Spleen (tissue), 11 donors: ENCODE measurements around the gene ALG1. TPM values are rescaled to one million over a fixed set of nuclear protein-coding genes. Genes with fewer than 3 reads are reported as not detected.
A peak's percentile ranks its signal among the peaks of the same experiment; 100 is the strongest.

Experiments
- DNase-seq: peaks from one replicate; pipeline ENCODE4 v3.0.0-alpha.2; 2020
- H3K27ac ChIP-seq, 8 donors: fragments of 200-600 bp; sonication (generic) in 7 of 8; 1 replicate in 4 of 8; 2 replicates in 4 of 8; pipeline versions ENCODE4 v1.5.0 to v1.8.0; 2016 to 2021; ENCODE audit warnings: inconsistent platforms in 4 of 8, mild to moderate bottlenecking in 4 of 8, moderate library complexity in 1 of 8
- H3K27me3 ChIP-seq, 7 donors: fragments of 200-600 bp; sonication (generic) in 6 of 7; replicated peaks in 1 of 7; 1 replicate in 4 of 7; 2 replicates in 3 of 7; pipeline versions ENCODE4 v1.5.0 to v1.8.0; 2016 to 2021; ENCODE audit warnings: inconsistent platforms in 3 of 7, mild to moderate bottlenecking in 1 of 7
- H3K36me3 ChIP-seq, 6 donors: fragments of 200-600 bp; sonication (generic) in 5 of 6; 1 replicate in 4 of 6; 2 replicates in 2 of 6; pipeline versions ENCODE4 v1.5.0 to v1.8.0; 2016 to 2021; ENCODE audit warnings: inconsistent platforms in 2 of 6
- H3K4me1 ChIP-seq, 6 donors: fragments of 200-600 bp; sonication (generic) in 5 of 6; 1 replicate in 3 of 6; 2 replicates in 3 of 6; pipeline versions ENCODE4 v1.5.0 to v1.8.0; 2016 to 2021; ENCODE audit warnings: inconsistent platforms in 3 of 6
- H3K4me3 ChIP-seq, 8 donors: fragments of 200-600 bp; sonication (generic) in 7 of 8; 1 replicate in 4 of 8; 2 replicates in 4 of 8; pipeline versions ENCODE4 v1.5.0 to v1.8.0; 2016 to 2021; ENCODE audit warnings: inconsistent platforms in 4 of 8, mild to moderate bottlenecking in 4 of 8, moderate library complexity in 2 of 8
- H3K9me3 ChIP-seq, 8 donors: fragments of 200-600 bp; sonication (generic) in 7 of 8; 1 replicate in 4 of 8; 2 replicates in 4 of 8; pipeline versions ENCODE4 v1.5.0 to v1.8.0; 2016 to 2021; ENCODE audit warnings: inconsistent platforms in 4 of 8
- POLR2A ChIP-seq, 3 donors: fragments of 450-650 bp; IDR thresholded peaks; one replicate each; pipeline ENCODE4 v1.5.1; 2017; ENCODE audit warnings: antibody characterized with exemption in 3 of 3, mild to moderate bottlenecking in 1 of 3
- POLR2AphosphoS5 ChIP-seq, 3 donors: sonication (generic); formaldehyde crosslinking; IDR thresholded peaks; one replicate each; pipeline ENCODE4 v1.5.1; 2017; ENCODE audit warnings: antibody characterized with exemption in 3 of 3
- WGBS, 5 donors: extraction: QIAGEN DNeasy Blood & Tissue Kit in 3 of 5; methylation state at CpG; one replicate each; pipeline versions ENCODE4 v1.1.5 to v1.1.7; 2013 to 2018; 5-methylcytosine and 5-hydroxymethylcytosine counted together
- intact Hi-C: fragments of 100-400 bp; cut with DNase I; formaldehyde crosslinking; loops from one replicate; pipeline ENCODE4 v1.15.0; 2023; ENCODE audit warnings: low total_unique reads
- polyA plus RNA-seq, 3 donors: library from polyadenylated mRNA; stranded (reverse); fragments of 200-250 nt; gene quantifications; one replicate each; pipeline ENCODE4 v1.2.1, GENCODE V29; 2013
- total RNA-seq, 7 donors: library from RNA; depleted of rRNA in 3 of 7; stranded (reverse); fragments of >200 nt in 3 of 7; fragmentation: NEBNext Ultra II Directional in 4 of 7; extraction: Animal tissue kit (Norgen Biotek cat#: 25700) in 4 of 7; gene quantifications; one replicate each; pipeline versions ENCODE4 v1.1.0 to v1.2.1, GENCODE V29; 2016 to 2021
- TF ChIP-seq, protein P1 (sequence below), 11 experiments: fragments of 200-600 bp in 7 of 11; fragments of 450-650 bp in 4 of 11; sonication (generic) in 4 of 11; IDR thresholded peaks in 8 of 11; conservative IDR thresholded peaks in 3 of 11; 1 replicate in 7 of 11; 2 replicates in 4 of 11; pipeline versions ENCODE4 v1.4.0 to v1.8.0; 2016 to 2021; ENCODE audit warnings: antibody characterized with exemption in 11 of 11, inconsistent platforms in 4 of 11, mild to moderate bottlenecking in 1 of 11
- donor health status: healthy with polysubstance abuse.
- donor health status: DM: no; HTN: no; CAD: no; lungs with moderate emphysema.
- donor health status: DM: no; HTN: no; CAD: no.
- donor health status: Bipolar disorder and iron deficiency.
- donor health status: healthy.
- donor health status: DM: no; HTN: no; CAD: no.
- donor health status: DM: yes; HTN: yes; CAD: no.

ALG1 gene
- total and polyA plus RNA-seq, 10 donors = 13.0 to 46.2 (median 21.1) TPM

DNA sequence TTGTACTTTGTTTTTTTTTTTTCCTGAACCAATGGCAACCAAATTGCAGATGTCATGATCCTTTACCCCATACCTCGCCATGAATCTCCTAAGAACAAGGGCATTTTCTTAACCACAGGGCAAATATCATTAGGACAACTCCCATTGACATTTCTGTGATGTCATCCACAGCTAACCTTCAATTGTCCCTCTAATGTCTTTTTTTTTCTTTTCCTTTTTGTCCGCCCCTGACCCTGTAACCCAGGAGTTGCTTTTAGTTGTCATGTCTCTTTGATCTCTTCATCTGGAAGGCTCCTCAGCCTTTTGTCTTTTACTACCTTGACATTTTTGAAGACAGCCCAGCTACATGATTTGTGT, 37.5 kb upstream of the ALG1 start:
- peak overlapping the region; percentile 82 to 100 (median 98) for H3K4me3 ChIP-seq
- peak overlapping the region; percentile 64 to 86 (median 77) for H3K27ac ChIP-seq
- H3K27me3 ChIP-seq = no peaks in the 10 kb centered on the region
- 12 to 22% (median 16%) methylated on average over 2 of the region's 2 CpGs for WGBS, 5 donors
- no peak for DNase-seq
- no peaks in the 10 kb centered on the region for H3K9me3 ChIP-seq
- intact Hi-C loops = no loop called here
- H3K36me3 ChIP-seq = peaks cover 0 to 25% (median 3%) of the 10 kb centered on the region in 6 donors
- TF ChIP-seq POLR2A (IDR thresholded peaks at IDR 0.05) (no peak), POLR2AphosphoS5 (IDR thresholded peaks at IDR 0.05) (no peak)
- TF ChIP-seq, protein P1, sequence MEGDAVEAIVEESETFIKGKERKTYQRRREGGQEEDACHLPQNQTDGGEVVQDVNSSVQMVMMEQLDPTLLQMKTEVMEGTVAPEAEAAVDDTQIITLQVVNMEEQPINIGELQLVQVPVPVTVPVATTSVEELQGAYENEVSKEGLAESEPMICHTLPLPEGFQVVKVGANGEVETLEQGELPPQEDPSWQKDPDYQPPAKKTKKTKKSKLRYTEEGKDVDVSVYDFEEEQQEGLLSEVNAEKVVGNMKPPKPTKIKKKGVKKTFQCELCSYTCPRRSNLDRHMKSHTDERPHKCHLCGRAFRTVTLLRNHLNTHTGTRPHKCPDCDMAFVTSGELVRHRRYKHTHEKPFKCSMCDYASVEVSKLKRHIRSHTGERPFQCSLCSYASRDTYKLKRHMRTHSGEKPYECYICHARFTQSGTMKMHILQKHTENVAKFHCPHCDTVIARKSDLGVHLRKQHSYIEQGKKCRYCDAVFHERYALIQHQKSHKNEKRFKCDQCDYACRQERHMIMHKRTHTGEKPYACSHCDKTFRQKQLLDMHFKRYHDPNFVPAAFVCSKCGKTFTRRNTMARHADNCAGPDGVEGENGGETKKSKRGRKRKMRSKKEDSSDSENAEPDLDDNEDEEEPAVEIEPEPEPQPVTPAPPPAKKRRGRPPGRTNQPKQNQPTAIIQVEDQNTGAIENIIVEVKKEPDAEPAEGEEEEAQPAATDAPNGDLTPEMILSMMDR (IDR thresholded peaks at IDR 0.05 in 8 of 11, conservative IDR thresholded peaks at IDR 0.05 in 3 of 11) = no peak
- peaks cover 4 to 29% (median 25%) of the 10 kb centered on the region in 6 donors for H3K4me1 ChIP-seq

DNA sequence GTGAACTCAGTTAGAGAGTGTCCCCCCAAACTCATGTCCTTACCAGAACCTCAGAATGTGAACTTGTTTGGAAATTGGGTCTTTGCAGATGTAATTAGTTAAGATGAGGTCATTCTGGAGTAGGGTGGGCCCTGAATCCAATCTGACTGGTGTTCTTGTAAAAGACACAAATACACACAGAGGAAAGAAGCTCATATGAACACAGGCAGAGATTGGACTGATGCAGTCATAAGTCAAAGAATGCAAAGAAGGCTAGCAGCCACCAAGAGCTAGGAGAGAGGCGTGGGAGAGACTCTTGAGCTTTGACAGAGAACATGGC, 35.8 kb upstream of the ALG1 start:
- H3K9me3 ChIP-seq = no peaks in the 10 kb centered on the region

DNA sequence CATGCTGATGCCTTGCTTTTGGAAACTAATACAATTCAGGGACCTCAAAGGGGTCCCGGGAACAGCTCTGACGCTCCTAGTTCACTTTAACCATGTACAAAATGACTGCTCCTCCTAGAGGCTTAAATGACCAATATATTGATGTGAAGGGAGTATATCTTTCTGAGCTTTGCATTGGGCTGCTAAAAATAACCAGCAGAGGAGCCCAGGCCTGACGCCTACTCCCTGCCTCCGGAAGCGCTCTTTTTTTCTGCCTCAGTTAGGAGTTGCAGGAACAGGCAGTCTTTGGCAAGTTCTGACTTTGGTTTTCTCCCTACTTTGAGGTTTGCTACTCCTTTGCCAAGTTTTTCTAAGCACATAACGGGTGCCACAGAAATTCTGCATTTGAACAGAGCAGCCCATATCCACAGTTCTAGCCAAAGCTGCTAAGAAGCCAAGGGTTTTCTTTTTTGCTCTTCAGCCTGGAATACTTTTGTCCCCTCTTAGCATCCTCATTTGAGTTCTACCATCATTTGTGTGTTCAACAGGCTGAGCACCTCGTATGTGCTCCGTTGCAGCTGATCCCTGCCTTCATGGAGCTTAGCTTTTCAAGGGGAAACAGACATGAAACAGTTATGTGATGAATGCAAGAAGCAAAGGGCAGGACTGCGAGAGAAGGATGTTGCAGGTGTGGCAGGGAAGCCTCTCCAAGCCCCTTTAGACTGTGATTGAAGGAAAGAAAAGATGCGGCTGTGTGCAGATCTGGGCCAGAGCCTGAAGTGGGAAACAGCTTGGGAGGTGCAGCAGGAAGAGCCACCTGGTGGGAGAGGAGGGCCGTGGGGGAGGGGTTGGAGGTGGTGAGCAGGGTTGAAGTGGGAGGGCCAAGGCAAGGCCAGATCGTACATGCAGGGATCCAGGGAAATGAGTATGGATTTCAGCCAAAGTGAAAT, 35.2 kb upstream of the ALG1 start:
- H3K27ac ChIP-seq = no peak overlapping the region
- H3K36me3 ChIP-seq = peaks cover 0 to 2% (median 0%) of the 10 kb centered on the region in 6 donors
- WGBS, 5 donors = 66 to 73% (median 72%) methylated on average over 12 of the region's 12 CpGs
- intact Hi-C loops = no loop called here
- peak; percentile 35 for DNase-seq
- TF ChIP-seq POLR2AphosphoS5 (IDR thresholded peaks at IDR 0.05) (no peak), POLR2A (IDR thresholded peaks at IDR 0.05) (no peak)
- TF ChIP-seq, protein P1 (IDR thresholded peaks at IDR 0.05 in 8 of 11, conservative IDR thresholded peaks at IDR 0.05 in 3 of 11) = no peak
- H3K4me1 ChIP-seq = peaks cover 4 to 29% (median 25%) of the 10 kb centered on the region in 6 donors
- no peaks in the 10 kb centered on the region for H3K27me3 ChIP-seq
- H3K4me3 ChIP-seq = no peak overlapping the region
- no peaks in the 10 kb centered on the region for H3K9me3 ChIP-seq

More for the DNA sequence above, 35.8 kb upstream of the ALG1 start:
- intact Hi-C loops = no loop called here
- Histone ChIP-seq H3K4me1 (peaks cover 4 to 29% (median 25%) of the 10 kb centered on the region in 6 donors), H3K36me3 (peaks cover 0 to 8% (median 0%) of the 10 kb centered on the region in 6 donors), H3K27ac (no peak overlapping the region), H3K4me3 (no peak overlapping the region), H3K27me3 (no peaks in the 10 kb centered on the region)
- DNase-seq = peak; percentile 6
- WGBS, 5 donors = 57 to 88% (median 73%) methylated on average over 1 of the region's 1 CpG
- TF ChIP-seq POLR2AphosphoS5 (IDR thresholded peaks at IDR 0.05) = no peak
- no peak for TF ChIP-seq POLR2A (IDR thresholded peaks at IDR 0.05)
- TF ChIP-seq, protein P1 (IDR thresholded peaks at IDR 0.05 in 8 of 11, conservative IDR thresholded peaks at IDR 0.05 in 3 of 11) = no peak

DNA sequence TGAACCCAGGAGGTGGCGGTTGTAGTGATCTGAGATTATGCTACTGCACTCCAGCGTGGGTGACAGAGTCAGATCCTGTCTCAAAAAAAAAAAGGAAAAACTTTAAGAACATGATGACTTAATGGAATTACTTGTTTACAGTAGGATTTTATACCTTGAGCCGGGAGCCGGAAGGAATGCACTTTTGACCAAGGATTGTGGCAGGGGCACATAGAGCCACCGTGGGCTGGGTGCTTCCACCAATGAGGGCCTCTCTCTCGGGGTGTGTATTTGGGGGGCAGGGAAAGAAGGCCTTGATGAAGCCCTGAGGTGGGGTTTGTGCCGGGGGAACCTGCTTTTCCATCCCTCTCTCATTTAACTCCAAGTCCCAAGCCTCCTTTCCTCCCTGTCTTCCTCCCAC, 31.2 kb upstream of the ALG1 start:
- TF ChIP-seq POLR2A (IDR thresholded peaks at IDR 0.05) (no peak), POLR2AphosphoS5 (IDR thresholded peaks at IDR 0.05) (no peak)
- TF ChIP-seq, protein P1 (IDR thresholded peaks at IDR 0.05 in 8 of 11, conservative IDR thresholded peaks at IDR 0.05 in 3 of 11) = no peak
- intact Hi-C loops = no loop called here
- no peaks in the 10 kb centered on the region for H3K27me3 ChIP-seq
- no peaks in the 10 kb centered on the region for H3K4me1 ChIP-seq
- no peak overlapping the region for H3K27ac ChIP-seq
- peaks cover 0 to 14% (median 0%) of the 10 kb centered on the region in 6 donors for H3K36me3 ChIP-seq
- 76 to 88% (median 87%) methylated on average over 7 of the region's 7 CpGs for whole genome bisulfite sequencing, 5 donors
- DNase-seq = peak; percentile 41
- no peak overlapping the region for H3K4me3 ChIP-seq
- no peaks in the 10 kb centered on the region for H3K9me3 ChIP-seq
